PFSK-1 (cell line): ENCODE results near the gene KIAA2012.

Source experiments
- FOXP2 ChIP-seq: optimal IDR thresholded peaks from 2 replicates; pipeline ENCODE3; 2011; ENCODE audit warnings: borderline replicate concordance, control low read depth, inconsistent platforms; ENCODE audit not compliant: insufficient read depth; ENCODE audit errors: extremely low read length, extremely low read depth
- POLR2AphosphoS5 ChIP-seq: IDR thresholded peaks from 2 replicates; pipeline ENCODE4 v1.6.1; 2012; ENCODE audit warnings: low read depth, mild to moderate bottlenecking, control low read depth, low read length, moderate library complexity
- REST ChIP-seq, 2 experiments: IDR thresholded peaks; 2 replicates each; pipeline versions ENCODE4 v1.6.1 to v1.8.0; 2011 to 2012; ENCODE audit warnings: low read depth in 2 of 2, low read length in 2 of 2, control low read depth in 1 of 2, inconsistent platforms in 1 of 2, mild to moderate bottlenecking in 1 of 2, moderate library complexity in 1 of 2; ENCODE audit not compliant: insufficient read depth in 1 of 2
- SIN3A ChIP-seq: IDR thresholded peaks from 2 replicates; pipeline ENCODE4 v1.6.1; 2012; ENCODE audit warnings: mild to moderate bottlenecking, low read length, moderate library complexity, borderline replicate concordance; ENCODE audit not compliant: insufficient read depth
- TAF1 ChIP-seq: IDR thresholded peaks from 2 replicates; pipeline ENCODE4 v1.6.1; 2012; ENCODE audit warnings: low read length, control low read depth, borderline replicate concordance; ENCODE audit not compliant: insufficient read depth

Gene KIAA2012

GRCh38 chr2:202120828-202121227 lies 47.8 kb downstream of the KIAA2012 start:
- TF ChIP-seq FOXP2, result no peak
- no peak for TF ChIP-seq POLR2AphosphoS5
- no peak for TF ChIP-seq REST (IDR thresholded peaks at IDR 0.05; ENCODE audit: insufficient read depth in 1 of 2, low read depth in 2 of 2, low read length in 2 of 2)
- no peak for TF ChIP-seq SIN3A
- TF ChIP-seq TAF1, result no peak

GRCh38 chr2:202121532-202122162 lies 48.6 kb downstream of the KIAA2012 start:
- TF ChIP-seq REST (IDR thresholded peaks at IDR 0.05; ENCODE audit: insufficient read depth in 1 of 2, low read depth in 2 of 2, low read length in 2 of 2), result no peak
- TF ChIP-seq TAF1, result no peak

- TF ChIP-seq TAF1, result no peak
- no peak for TF ChIP-seq POLR2AphosphoS5
- TF ChIP-seq SIN3A, result no peak
- no peak for TF ChIP-seq FOXP2
- no peak for TF ChIP-seq REST (IDR thresholded peaks at IDR 0.05; ENCODE audit: insufficient read depth in 1 of 2, low read depth in 2 of 2, low read length in 2 of 2)
These were observed 49.1 kb downstream of the KIAA2012 start for GRCh38 chr2:202122163-202122540.

- TF ChIP-seq FOXP2 (no peak), TAF1 (no peak), REST (IDR thresholded peaks at IDR 0.05; ENCODE audit: insufficient read depth in 1 of 2, low read depth in 2 of 2, low read length in 2 of 2) (no peak), POLR2AphosphoS5 (no peak), SIN3A (no peak)
These were observed 50.1 kb downstream of the KIAA2012 start for GRCh38 chr2:202122980-202123720.
